GM21390 (cell line): ENCODE data around the gene DYNC1I1.
A peak's percentile ranks its signal among the peaks of the same experiment; 100 is the strongest.

Experiments used
- ATAC-seq: cut with Tn5 transposase; IDR thresholded peaks from one replicate; pipeline ENCODE4 v1.9.1; 2021; ENCODE audit not compliant: unreplicated experiment

Gene DYNC1I1

DNA sequence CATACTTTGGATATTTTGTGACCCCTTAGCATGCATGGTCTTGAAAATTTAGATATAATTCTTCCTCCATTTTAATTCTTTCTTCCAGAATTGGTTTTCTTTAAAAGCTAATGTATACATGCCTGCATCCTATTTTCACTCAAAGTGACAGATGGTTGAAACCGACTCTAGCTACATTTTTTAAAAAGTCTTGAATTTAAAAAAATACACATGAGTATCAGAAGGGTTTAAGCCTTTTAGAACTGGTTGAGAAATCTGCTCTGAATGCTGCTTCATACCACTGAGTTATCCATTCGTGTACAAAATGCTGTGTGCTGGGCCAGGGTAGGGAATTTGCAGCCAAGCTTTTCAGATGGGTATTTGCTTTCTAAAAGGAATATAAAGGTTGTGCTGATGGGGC lies 16.5 kb downstream of the DYNC1I1 start:
- no peak for ATAC-seq

DNA sequence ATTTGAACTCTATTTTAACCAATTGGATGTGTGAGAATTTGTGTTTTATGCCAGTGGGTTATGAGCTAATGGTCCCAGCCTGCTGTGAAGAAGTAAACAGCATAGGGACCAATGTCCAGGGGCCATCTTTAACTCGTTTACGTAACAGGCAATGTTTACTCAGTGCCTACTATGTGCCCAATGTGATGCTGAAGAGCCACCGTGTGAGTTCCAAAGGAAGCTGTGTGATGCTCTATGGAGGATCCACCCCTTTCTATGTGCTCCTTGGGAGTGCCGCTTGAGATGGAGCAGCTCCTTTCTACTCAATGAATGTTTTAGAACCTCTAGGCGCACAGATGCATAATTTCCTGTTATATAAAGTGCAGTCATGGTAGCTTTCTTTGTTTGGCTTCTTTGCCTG lies 21.3 kb downstream of the DYNC1I1 start:
- no peak for ATAC-seq

DNA sequence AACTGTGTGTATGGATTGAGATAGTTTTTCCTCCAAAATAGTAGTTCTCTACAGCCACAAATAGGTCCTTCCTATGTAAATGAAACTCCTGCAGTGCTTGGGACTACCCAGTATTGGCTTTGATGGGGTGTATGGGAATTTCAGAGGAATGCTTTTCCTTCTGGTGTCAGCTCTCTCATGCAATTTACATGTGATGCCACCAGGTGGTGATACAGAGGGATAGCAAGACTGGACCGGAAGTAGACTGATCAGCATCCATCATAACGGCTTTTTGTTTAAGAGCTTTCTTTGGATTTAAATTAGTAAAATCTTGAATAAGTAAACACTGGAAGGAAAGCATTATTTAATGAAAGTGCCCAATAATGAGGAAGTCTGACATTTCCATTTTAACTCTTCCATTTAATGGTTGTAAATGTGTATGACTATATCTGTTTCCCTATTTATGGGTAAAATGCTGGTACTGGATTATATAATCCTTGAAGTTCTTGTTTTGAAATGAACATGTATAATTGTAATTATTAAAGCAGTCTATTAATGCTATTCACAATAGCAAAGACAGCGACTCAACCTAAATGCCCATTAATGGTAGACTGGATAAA lies 22.7 kb downstream of the DYNC1I1 start:
- no peak for ATAC-seq

DNA sequence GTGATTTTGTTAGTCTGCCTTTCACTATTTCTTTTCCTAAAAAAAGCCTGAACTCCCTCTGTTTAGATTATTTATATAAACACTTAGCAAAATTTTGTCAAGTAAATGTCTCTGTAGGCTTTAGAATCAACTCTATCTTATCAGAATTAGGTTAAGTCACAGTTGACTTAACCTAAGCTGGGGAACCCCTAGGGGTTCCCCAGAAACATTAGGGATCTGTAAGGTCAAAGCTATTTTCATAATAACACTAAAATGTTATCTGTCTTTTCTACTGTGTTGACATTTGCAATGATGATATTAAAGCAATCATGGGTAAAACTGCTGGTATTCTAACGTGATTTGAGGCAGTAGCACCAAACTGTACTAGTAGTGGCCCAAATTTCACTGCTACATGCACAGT lies 24.3 kb downstream of the DYNC1I1 start:
- ATAC-seq: no peak

DNA sequence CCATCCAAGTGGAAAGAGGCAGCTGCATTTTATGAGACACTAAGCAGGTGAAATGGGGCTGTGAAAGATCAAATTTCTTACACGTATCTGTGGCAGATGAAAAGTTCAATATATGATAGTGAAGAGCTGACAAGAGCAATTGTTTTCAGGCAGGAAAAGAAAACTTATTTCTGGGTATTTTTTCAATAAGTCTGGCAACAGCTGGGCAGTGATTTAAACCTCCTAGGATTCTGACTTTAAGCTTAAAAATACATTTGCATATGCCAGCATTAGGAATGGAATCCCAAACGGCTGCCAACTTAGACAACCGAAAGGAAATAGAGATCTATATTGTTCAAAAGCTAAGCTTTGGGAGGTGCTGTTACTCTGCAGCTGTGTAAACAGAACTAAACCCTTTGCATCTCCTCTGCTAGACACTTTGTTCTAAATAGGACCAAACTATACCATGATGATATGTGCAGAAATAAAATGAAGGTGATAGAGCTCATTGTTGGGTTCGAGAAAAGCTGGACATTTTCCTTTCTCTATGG lies 26.1 kb downstream of the DYNC1I1 start:
- no peak for ATAC-seq

DNA sequence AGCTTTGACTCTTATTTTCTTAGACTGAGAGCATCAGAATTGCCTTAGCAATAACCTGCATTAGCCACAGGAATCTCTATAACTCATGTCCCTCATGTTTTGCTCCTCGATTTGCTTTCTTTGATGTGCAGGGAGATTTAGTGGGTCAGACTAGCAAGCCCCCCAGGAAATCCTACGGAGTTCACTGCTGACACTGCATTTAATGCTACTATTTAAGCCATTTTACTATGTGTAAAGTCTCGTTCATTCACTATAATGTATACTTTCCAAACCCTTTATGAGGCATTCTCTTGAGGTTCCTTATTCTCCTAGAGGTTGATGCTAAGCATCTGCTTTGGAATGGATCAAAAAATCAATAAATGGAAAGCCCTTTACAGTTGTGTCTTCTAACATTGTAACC lies 28.4 kb downstream of the DYNC1I1 start:
- ATAC-seq: no peak

DNA sequence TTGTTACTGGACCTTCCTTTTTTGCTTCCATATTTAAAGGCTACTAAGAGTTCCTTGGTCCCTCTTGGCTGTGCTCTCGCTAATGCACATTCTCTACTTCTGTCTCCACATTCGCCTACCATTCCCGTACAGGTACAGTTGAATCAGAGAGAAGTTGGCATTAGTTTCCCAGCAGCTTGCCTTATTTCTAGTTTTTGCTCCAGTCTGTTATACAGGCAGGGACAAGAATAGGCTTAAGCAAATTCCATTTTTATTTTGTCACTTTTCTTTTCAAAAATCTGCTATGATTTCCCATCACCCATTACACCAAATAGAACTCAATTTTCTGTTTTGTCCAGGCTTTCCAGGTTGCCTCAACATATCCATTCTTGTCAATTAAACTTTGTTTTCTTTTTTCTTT lies 29.9 kb downstream of the DYNC1I1 start:
- no peak for ATAC-seq

DNA sequence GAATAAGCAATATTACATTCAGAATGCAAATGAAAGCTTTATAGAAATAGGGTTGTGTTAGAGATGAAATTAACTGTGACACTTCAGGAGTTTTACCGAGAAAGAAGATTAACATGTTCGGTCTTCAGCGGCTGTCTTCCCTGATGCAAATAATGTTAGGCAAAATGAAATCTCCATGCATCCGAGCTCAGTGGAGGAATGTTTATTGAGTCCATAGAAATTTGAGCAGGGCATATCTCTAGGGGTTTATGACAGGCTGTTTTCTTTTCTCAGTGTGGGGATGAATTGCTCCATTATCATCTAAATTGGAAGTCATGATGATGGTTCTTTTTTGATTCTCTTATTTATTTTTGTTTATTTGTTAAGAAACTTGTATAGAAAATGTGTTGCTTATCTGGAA lies 31.7 kb downstream of the DYNC1I1 start:
- no peak for ATAC-seq

DNA sequence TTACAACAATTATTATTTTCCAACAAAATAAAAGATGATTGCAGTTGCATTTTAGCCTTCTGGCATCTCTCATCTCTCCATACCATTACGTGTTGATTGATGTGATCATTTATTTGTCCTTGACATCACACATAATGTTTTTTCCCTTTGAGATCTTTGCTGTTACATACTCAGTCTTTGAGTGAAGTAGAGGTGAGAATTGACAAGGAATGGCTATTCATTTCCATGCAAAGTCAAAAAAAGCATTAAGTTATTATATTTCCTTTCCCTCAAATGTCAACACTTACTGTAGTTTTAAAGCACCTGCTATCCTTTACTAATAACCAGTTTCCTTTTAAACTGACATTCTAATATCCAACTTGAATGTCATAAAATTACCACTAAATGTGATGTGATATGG lies 33.6 kb downstream of the DYNC1I1 start:
- ATAC-seq: no peak

DNA sequence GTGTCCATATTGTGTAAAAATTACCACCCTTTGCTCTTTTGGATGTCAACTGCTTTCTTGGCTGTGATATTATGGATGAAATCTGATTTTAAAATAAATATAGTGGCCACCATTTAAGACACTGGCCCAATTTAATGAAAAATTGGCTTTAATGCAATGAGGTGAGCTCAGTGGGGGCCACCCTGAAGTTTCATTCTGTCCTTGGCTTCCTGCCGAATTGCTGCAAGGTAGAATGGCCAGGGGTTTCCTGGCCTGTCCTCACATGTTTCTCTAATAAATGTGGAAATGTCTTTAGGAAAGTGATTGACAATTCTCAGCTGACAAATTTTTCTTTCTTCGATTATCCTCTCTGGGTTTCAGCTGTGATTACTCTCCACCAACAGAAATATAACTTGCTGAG lies 36.0 kb downstream of the DYNC1I1 start:
- ATAC-seq: no peak

DNA sequence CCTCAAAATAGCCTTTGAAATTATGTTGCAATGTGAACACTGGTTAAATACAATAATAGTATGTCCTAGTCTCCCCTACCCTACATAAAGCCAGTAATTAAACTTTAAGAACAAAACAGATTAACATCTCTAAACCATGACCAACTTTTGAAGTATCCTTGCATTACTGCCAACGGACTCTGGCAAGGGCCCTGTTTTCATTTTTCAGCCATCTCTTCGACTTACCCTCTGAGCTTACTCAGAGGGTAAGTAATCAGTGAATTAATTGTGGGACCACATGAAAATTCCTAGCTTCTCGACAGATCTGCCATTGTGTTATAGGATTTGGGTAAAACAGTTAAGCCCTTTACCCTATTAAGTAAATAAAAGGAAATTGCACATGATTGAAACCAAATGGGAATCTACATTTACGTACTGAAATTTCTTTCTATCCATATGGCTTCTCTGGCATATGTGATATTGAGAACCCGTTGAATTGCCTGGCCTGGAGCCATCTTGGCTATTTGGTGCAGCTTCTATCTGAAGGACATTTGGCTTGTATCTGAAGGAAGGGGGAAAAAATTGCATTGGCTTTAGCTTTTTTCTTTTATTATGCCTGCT lies 39.6 kb downstream of the DYNC1I1 start:
- ATAC-seq: no peak

DNA sequence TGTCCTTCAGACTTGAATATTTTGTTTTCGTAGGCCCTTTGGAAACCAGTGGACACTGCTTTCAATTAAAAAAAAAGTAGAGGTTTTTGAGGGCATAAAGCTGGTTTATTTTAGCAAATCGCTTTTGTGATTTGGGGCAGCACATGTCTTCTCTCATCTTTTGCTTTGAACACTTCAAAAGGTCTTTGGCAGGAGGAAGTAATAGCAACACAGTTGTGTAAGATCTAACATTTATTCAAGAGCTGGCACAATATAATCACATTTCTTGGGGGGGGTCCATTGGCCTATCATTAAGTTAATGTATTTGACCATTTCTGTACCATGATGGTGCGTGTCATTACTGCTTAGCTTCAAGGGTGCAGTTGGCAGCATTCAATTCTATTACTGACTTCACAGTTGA lies 42.4 kb downstream of the DYNC1I1 start:
- no peak for ATAC-seq

DNA sequence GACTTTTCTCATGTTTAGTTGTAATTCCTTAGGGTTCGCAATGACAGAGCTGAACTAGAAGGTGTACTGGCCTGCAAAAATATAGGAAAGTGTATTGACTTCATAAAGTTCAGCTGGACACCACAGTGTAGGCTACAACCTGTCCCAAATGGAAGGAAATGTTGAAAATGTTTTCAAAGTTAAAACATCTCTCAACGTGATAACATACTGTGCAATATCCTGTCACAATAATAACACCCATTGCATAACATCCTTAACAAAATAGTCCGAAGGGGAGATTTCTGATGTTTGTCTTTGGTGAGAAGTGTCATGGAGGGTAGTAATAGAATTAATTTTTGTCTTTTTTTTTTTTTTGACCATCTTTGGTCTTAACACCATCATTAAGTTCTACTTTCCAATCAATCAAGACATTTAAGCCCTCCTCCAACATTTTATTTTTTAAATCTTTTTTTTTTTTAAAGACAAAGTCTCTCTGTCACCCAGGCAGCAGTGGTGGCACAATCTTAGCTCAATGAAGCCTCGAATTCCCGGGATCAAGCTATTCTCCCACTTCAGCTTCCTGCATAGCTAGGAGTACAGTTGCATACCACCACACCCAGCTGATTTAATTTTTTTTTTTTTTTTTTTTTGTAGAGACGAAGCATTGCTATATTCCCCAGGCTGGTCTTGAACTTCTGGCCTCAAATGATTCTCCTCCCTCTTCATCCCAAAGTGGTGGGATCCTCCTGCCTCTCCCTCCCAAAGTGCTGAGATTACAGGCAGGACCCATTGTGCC lies 45.7 kb downstream of the DYNC1I1 start:
- no peak for ATAC-seq

DNA sequence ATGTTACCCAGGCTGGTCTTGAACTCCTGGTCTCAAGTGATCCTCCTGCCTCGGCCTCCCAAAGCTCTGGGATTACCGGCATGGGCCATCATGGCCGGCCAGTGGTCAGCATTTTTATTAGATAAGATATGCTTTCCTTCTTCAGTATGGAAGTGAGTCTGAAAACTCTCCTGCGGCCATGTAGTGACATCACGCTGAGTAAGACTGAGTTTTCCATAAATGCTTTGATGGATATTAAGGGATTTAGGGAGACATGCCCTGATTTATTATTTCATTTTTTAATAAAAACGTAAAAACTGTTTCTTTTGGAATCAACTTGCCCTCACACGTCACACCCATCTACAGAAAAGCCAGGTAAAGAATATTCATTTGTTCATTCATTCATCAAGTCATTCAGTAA lies 48.4 kb downstream of the DYNC1I1 start:
- no peak for ATAC-seq

DNA sequence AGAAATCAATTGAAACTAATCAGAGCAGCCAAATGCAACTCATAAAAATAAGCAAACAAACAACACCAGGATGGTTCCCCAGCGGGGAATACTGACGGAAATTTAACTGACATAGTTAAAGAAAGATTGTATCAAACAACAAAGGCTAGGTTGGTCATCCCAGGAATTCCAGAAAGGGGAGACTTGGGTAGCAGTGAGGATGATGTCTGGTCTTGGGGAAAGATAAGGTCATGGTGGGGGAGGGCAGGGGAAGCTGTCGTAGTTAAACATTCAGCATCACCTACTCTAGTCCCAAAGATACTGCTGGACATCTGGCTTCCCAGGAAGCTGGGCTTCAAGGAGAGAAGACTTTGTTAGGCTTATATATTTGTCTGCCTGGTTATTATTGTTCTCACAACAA lies 50.4 kb downstream of the DYNC1I1 start:
- ATAC-seq: no peak

DNA sequence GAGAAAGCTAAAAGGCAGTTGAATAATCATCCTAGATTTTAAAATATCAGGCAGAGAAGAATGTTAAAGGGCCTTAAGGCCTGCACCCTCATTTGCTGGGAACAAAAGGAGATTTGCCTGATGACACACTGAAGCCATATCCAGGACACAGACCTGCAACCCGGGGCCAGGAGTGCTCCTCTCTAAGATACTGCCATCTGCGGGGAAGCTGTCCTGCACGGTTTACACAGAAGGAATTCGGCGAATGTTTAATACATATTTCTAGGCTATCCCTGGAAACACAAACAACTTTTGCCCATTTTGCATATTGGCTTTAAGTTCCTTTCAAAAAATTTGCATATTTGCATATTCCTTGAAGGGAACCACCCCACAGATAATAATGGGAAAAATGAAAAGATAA lies 52.3 kb downstream of the DYNC1I1 start:
- no peak for ATAC-seq

DNA sequence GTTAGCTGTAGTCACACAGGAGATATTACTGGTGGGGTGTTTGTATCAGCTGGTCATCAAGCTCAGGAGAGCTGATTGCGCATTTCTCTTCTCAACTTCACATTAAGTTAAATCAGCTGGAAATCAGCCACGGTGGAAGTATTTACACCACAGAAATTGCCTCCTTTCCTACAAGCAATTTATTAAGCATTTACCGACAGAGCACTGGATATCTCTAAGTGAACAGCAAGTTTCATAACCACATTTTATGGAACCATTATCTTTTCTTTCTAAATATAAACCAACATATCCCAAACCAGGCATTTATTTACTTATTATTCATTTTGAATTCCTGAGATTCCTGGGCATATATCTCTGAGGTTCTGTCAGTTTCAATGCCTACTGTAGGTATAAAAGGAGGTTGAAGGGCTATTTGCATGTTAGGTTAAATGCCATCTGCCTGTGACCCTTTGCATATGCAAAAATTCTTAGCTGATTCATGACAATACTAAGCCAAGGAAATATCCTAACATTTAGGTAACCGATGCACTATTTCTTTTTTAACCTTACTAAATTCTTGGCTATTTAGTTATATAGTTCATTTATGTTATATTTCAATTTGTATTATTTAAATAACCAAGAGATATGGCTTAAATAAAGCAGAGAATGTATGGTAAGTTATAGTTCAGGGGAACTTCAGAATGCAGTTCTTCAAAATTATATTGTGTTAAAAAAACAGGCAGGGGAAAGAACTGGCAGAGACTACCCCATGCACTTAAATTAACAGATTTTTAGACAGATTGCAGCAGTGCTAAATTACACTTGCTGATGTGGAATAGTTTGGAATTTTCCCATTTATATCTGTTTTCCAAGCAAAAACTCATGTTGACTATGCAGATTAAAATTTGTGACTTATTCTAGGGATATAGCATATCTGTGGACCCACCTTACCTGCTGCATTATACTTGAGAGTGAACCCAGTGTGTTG lies 56.8 kb downstream of the DYNC1I1 start:
- ATAC-seq: no peak

DNA sequence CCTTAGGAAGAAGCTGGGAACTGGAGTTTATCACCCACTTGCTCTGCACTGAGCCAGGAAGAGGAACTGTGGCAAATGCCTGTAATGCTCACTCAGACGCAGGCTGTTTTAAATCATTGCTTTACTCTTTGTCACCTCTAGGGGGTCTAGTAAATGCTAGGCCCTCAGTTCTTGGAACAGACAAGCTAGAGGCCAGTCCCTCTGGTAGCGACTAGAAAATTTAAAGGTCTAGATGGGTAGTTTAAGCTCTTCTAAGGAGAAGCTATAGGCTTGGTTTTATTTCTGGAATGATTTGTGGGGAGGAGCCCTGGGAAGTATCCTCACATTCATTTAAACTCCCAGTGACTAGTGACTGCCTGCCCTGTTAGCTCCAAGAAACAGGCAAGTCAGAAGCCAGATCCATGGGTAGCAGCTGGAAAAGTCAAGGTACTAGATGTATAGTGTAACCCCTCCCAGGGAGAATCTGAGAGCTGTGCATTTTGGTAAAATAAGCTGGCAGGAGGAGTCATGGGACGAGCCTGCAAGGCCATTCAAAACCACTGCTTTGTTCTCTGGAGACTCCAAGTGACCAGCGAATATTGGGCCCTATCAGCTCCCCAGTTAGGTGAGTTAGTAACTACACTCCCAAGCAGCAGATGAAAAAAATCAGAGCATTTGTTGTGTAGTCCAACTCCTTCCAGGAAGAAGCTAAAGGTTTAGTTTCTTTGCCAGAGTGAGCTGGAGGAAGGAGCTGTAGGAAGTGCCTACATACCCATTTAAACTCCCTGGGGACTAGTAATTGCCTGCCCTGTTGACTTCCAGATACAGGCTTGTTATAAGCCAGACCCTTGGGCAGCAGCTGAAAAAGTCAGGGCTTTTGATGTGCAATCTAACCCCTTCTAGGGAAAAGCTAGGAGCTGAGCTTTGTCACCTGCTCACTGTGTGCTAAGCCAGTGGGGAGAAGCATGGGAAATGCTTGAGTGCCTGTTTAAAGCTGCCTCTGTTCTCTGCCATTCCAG lies 68.9 kb downstream of the DYNC1I1 start:
- peak; percentile 89 for ATAC-seq

DNA sequence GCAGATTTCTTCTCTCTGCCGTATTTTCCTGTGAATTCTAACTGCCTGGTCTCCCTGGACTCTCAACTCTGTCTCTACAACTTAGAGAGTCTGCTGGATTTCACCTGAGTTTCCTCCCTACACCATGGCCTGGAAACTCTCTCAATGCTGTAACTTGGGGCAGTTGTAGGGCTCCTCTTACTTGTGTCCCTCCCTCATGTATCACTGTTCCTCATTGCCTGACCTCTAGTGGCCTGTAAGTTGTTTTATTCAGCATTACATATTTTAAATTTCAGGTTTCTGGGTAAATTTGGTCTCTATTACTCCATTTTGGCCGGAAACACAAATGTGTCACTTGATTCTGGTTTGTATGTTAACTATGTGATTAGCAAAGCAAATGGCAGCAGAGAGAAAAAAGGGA lies 70.9 kb downstream of the DYNC1I1 start:
- no peak for ATAC-seq

DNA sequence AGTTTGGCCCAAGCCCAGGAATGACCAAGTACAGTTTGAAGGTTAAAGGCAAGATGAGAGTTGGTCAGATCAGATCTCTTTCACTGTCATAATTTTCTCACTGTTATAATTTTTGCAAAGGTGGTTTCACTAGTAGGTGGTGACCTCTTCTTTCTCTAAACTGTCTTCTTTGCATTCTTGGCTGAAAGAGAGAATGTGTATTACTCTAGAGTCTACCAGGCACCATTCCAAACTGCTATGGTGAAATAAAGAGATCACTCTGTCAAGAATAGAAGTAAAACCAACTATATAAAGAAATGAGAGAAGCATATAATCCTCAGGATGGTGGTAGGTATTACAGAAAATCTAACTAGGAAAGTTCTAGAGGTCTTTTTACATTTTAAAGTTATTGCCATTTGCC lies 72.7 kb downstream of the DYNC1I1 start:
- ATAC-seq: peak; percentile 61
